ENCODE measurements around the gene PPM1E. TPM values are rescaled to one million over a fixed set of nuclear protein-coding genes. Genes with fewer than 3 reads are reported as not detected.

The PPM1E gene
- total RNA-seq, 2 experiments from 2014 or later, result 0.07 TPM; not detected in 1

DNA sequence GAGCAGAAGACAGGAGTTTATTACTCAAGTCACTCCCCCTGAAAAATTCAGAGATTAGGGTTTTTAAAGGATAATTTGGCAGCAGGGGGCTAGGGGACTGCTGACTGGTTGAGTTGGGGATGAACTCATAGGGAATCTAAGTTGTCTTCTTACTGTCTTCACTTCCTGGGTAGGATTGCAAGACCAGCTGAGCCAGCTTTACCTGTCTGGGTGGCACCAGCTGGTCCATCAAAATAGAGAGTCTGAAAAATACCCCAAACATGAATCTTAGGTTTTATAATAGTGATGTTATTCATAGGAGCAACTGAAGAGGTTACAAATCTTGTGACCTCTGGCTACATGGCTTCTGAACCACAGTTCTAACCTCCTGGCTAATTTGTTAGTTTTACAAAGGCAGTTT is 157.9 kb downstream of the PPM1E start:
- POLR2A ChIA-PET, result interaction anchor here (0.7 kb wide), 1 partner anchor 1134 kb away, joined by 3 read pairs; no protein-coding TSS in a partner anchor

DNA sequence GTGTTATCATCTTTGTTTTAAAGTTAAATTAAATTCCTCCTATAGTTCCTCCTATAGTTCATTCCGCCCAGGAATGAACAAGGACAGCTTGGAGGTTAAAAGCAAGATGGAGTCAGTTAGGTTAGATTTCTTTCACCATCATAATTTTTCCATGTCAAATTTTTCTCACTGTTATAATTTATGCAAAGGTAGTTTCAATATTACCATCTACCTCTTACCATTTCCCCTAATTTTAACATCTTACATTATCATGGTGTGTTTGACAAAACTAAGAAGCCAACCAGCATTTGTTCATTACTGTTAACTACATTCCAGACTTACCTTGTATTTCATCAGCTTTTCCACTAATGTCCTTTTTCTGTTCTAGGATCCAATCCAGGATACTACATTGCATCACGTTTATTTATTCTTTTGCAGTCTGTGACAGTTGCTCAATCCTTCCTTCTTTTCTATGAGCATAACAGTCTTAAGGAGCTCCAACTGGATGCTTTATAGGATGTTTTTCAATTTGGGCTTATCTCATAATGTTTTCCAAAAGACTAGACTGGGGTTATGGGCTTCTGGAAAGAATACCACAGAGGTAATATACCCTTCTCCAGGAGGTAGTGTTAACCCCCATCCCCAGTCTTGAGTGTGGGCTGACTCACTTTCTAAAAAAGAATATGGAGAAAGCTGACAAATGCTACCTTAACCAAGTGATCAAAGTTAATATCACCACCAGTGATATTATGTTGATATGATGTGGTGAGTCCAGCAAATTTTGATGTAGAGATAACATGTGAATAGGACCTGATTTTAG is 158.5 kb downstream of the PPM1E start:
- no peak for ATAC-seq
- POLR2A ChIA-PET, result interaction anchor here (0.7 kb wide), 1 partner anchor 1134 kb away, joined by 3 read pairs; no protein-coding TSS in a partner anchor

More for the DNA sequence above, 157.9 kb downstream of the PPM1E start:
- DNase-seq (no peak), ATAC-seq (no peak)
- no peaks in the 10 kb centered on the region for H3K4me1 Mint-ChIP-seq (ENCODE audit: low read depth)
- CTCF ChIA-PET, result no interaction called here
- no peak overlapping the region for H3K4me3 Mint-ChIP-seq
- peaks cover 13% of the 10 kb centered on the region for H3K27me3 Mint-ChIP-seq
- H3K27ac Mint-ChIP-seq, result no peak overlapping the region
- intact Hi-C loops (cut with micrococcal nuclease), result no loop called here
- H3K36me3 Mint-ChIP-seq (ENCODE audit: low read depth), result no peaks in the 10 kb centered on the region
- TF ChIP-seq, protein P1, sequence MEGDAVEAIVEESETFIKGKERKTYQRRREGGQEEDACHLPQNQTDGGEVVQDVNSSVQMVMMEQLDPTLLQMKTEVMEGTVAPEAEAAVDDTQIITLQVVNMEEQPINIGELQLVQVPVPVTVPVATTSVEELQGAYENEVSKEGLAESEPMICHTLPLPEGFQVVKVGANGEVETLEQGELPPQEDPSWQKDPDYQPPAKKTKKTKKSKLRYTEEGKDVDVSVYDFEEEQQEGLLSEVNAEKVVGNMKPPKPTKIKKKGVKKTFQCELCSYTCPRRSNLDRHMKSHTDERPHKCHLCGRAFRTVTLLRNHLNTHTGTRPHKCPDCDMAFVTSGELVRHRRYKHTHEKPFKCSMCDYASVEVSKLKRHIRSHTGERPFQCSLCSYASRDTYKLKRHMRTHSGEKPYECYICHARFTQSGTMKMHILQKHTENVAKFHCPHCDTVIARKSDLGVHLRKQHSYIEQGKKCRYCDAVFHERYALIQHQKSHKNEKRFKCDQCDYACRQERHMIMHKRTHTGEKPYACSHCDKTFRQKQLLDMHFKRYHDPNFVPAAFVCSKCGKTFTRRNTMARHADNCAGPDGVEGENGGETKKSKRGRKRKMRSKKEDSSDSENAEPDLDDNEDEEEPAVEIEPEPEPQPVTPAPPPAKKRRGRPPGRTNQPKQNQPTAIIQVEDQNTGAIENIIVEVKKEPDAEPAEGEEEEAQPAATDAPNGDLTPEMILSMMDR (IDR thresholded peaks at IDR 0.05), result no peak
- peaks cover 12% of the 10 kb centered on the region for H3K9me3 Mint-ChIP-seq

DNA sequence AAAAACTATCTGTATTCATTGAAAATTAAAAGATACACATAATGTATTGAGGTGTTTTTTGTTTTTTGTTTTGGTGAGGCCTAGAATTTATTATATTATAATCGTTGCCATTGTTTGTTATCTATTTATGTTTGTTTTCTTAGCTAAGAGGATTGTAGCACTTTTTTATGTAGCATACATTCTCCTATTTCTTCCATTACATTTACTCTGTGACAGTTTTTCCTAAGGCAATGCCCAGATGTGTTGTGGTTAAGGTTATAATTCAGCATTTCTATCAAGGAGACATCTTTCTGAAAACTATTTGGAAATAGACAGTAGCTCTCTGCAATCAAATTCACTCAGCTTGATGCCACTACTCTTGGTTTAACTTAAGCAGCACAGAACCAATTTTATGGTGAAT is 161.6 kb downstream of the PPM1E start:
- peaks cover 1% of the 10 kb centered on the region for H3K9me3 Mint-ChIP-seq
- TF ChIP-seq, protein P1 (IDR thresholded peaks at IDR 0.05), result no peak
- H3K27me3 Mint-ChIP-seq, result peaks cover 12% of the 10 kb centered on the region
- H3K36me3 Mint-ChIP-seq (ENCODE audit: low read depth), result no peaks in the 10 kb centered on the region
- POLR2A ChIA-PET, result no interaction called here
- no peak overlapping the region for H3K4me3 Mint-ChIP-seq
- no peak overlapping the region for H3K27ac Mint-ChIP-seq
- intact Hi-C loops (cut with micrococcal nuclease), result no loop called here
- H3K4me1 Mint-ChIP-seq (ENCODE audit: low read depth), result peaks cover 16% of the 10 kb centered on the region
- CTCF ChIA-PET, result no interaction called here
- no peak for ATAC-seq
- no peak for DNase-seq

More for the DNA sequence above, 158.5 kb downstream of the PPM1E start:
- Mint-ChIP-seq H3K4me1 (ENCODE audit: low read depth) (peaks cover 2% of the 10 kb centered on the region), H3K27ac (no peak overlapping the region), H3K4me3 (no peak overlapping the region), H3K36me3 (ENCODE audit: low read depth) (no peaks in the 10 kb centered on the region), H3K9me3 (peaks cover 12% of the 10 kb centered on the region), H3K27me3 (peaks cover 13% of the 10 kb centered on the region)
- DNase-seq, result no peak
- intact Hi-C loops (cut with micrococcal nuclease), result no loop called here
- TF ChIP-seq, protein P1 (IDR thresholded peaks at IDR 0.05), result no peak
- CTCF ChIA-PET, result no interaction called here

DNA sequence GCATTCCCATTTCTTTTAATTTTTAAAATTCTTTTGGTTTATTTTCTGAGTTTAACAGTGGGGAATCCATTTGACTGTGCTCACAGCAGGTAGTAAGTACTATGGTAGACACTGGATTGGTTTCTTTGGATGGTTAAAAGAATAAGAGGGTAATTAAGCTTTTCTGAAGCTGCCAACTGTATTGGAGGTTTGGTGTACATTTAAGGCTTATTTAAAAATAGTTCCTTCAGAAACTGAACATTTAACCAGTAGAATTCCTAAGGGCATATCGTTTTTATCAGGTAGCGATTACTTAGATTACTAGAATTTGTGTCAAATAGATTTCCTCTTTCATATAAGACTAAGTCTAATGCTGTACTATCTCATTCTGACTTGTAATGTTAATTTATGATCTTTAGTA is 162.4 kb downstream of the PPM1E start:
- ATAC-seq (no peak), DNase-seq (no peak)
- no peaks in the 10 kb centered on the region for H3K9me3 Mint-ChIP-seq
- intact Hi-C loops (cut with micrococcal nuclease), result no loop called here
- H3K4me1 Mint-ChIP-seq (ENCODE audit: low read depth), result peaks cover 16% of the 10 kb centered on the region
- peaks cover 12% of the 10 kb centered on the region for H3K27me3 Mint-ChIP-seq
- no peak overlapping the region for H3K27ac Mint-ChIP-seq
- H3K36me3 Mint-ChIP-seq (ENCODE audit: low read depth), result no peaks in the 10 kb centered on the region
- ChIA-PET POLR2A (no interaction called here), CTCF (no interaction called here)
- TF ChIP-seq, protein P1 (IDR thresholded peaks at IDR 0.05), result no peak
- no peak overlapping the region for H3K4me3 Mint-ChIP-seq

DNA sequence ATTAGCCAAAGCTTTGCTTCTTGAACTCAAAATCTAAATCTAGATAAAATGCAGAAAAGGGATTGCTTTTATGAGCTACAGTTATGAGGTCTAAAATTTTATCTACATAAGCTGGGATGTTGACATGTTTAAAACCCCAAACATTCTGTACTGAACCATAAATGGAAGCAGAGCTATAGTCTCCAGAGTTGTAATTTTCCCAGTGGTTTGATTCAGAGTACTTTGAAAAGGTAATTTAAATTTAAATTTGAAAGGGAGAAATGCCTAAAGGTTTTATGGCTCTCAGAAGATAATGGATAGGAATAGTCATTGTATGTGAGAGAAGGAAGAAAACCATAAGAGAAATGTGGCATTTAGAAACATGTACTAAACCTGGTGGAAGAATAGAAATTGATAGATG is 163.2 kb downstream of the PPM1E start:
- no peaks in the 10 kb centered on the region for H3K9me3 Mint-ChIP-seq
- TF ChIP-seq, protein P1 (IDR thresholded peaks at IDR 0.05), result no peak
- ATAC-seq (no peak), DNase-seq (no peak)
- H3K27ac Mint-ChIP-seq, result no peak overlapping the region
- no peak overlapping the region for H3K4me3 Mint-ChIP-seq
- CTCF ChIA-PET, result interaction anchor here (1.2 kb wide), 1 partner anchor 19 kb away, joined by 3 read pairs; no protein-coding TSS in a partner anchor
- intact Hi-C loops (cut with micrococcal nuclease), result no loop called here
- POLR2A ChIA-PET, result no interaction called here
- H3K4me1 Mint-ChIP-seq (ENCODE audit: low read depth), result peaks cover 16% of the 10 kb centered on the region
- H3K36me3 Mint-ChIP-seq (ENCODE audit: low read depth), result no peaks in the 10 kb centered on the region
- peaks cover 12% of the 10 kb centered on the region for H3K27me3 Mint-ChIP-seq
